Transverse colon (tissue), 4 donors: ENCODE data around the gene CCM2L.

Source experiments
- CTCF ChIP-seq, 5 experiments: fragments of 200-600 bp in 3 of 5; fragments of 450-650 bp in 2 of 5; sonication (generic) in 3 of 5; IDR thresholded peaks; 1 replicate in 2 of 5; 2 replicates in 3 of 5; pipeline ENCODE4 v1.5.1; 2016 to 2017; ENCODE audit warnings: antibody characterized with exemption in 5 of 5, inconsistent platforms in 3 of 5, mild to moderate bottlenecking in 2 of 5, moderate library complexity in 1 of 5
- POLR2A ChIP-seq: fragments of 450-650 bp; IDR thresholded peaks from one replicate; pipeline ENCODE4 v1.6.1; 2016; ENCODE audit warnings: antibody characterized with exemption, mild to moderate bottlenecking, moderate library complexity
- POLR2AphosphoS5 ChIP-seq, 3 donors: sonication (generic); formaldehyde crosslinking; IDR thresholded peaks; one replicate each; pipeline ENCODE4 v1.6.1; 2016; ENCODE audit warnings: antibody characterized with exemption in 3 of 3

- TF ChIP-seq CTCF (IDR thresholded peaks at IDR 0.05) = no peak
- TF ChIP-seq POLR2A = no peak
- no peak for TF ChIP-seq POLR2AphosphoS5 (IDR thresholded peaks at IDR 0.05)
Observed at GRCh38 chr20:31966991-31967655, 43.1 kb upstream of the CCM2L start.
